Measurements from ENCODE around the gene MIGA1. TPM values are rescaled to one million over a fixed set of nuclear protein-coding genes. Genes with fewer than 3 reads are reported as not detected.
"Not testable (repeated sequence)": the region's sequence is repeated elsewhere in the genome, so short reads cannot be mapped to it uniquely, and the experiment has no call there.

MIGA1 gene
- total and polyA plus RNA-seq, 10 of the 15 experiments (the other 5 are each of a cell fraction or from before 2014, with no cell fraction given) = 1.3 to 7.2 (median 4.2) TPM

- ATAC-seq (no peak), DNase-seq (ENCODE audit: low read depth, low spot score) (no peak), FAIRE-seq (no peak)
- no peaks in the 10 kb centered on the region for H3K27me3 ChIP-seq (replicated peaks in 1 of 2; ENCODE audit: control insufficient read depth in 2 of 2, insufficient read depth in 2 of 2, low read length in 1 of 2)
- 98% methylated on average over 2 of the region's 2 CpGs for WGBS (ENCODE audit: insufficient coverage, insufficient replicate concordance, low lambda C conversion rate, missing lambda C conversion rate)
- no peak overlapping the region for H3K27ac ChIP-seq (ENCODE audit: control insufficient read depth, insufficient read depth)
- no TSS peak for BruUV-seq (replicated peaks)
- H3K36me3 ChIP-seq (ENCODE audit: control insufficient read depth in 2 of 2, insufficient read depth in 2 of 2, low read length in 1 of 2) = peaks cover 0 to 2% of the 10 kb centered on the region in 2 experiments; a peak in 3 of 4 replicates
- in situ Hi-C loops (cut with MboI) = no loop called here
- no peak overlapping the region for H3K4me2 ChIP-seq (ENCODE audit: control insufficient read depth, insufficient read depth)
- no peak overlapping the region for H3K9ac ChIP-seq (ENCODE audit: control insufficient read depth, insufficient read depth, low read length)
- intact Hi-C loops (cut with micrococcal nuclease; ENCODE audit: unreplicated experiment) = no loop called here
- no peak overlapping the region for H3K4me3 ChIP-seq
- SMC1A ChIA-PET (ENCODE audit: uncharacterized antibody, unreplicated experiment) = interaction anchor here (0.8 to 1.3 kb wide), 3 partner anchors 14 to 69 kb away, joined by 3 to 9 read pairs (median 3); no protein-coding TSS in a partner anchor
- H3K79me2 ChIP-seq (ENCODE audit: control insufficient read depth, insufficient read depth, low read length) = peaks cover 29% of the 10 kb centered on the region
- CTCF ChIA-PET = interaction anchor here (1.0 kb wide), 1 partner anchor 33 kb away, joined by 3 read pairs; no protein-coding TSS in a partner anchor
- TF ChIP-seq PML (IDR thresholded peaks at IDR 0.05; ENCODE audit: low read length) (no peak), MYB (IDR thresholded peaks at IDR 0.05; ENCODE audit: borderline replicate concordance, low read depth, low read length) (no peak), BRCA1 (IDR thresholded peaks at IDR 0.05; ENCODE audit: low read depth, low read length) (no peak)
- peaks cover 7% of the 10 kb centered on the region; the same call in 1 of the 2 replicates for H3K4me1 ChIP-seq (ENCODE audit: control insufficient read depth, insufficient read depth, low read length)
- H2AFZ ChIP-seq (ENCODE audit: control insufficient read depth, low read depth, low read length) = no peak overlapping the region
- RAD21 ChIA-PET (ENCODE audit: unreplicated experiment) = interaction anchor here (1.4 kb wide), 1 partner anchor 13 kb away, joined by 4 read pairs; no protein-coding TSS in a partner anchor
- no peaks in the 10 kb centered on the region for H4K20me1 ChIP-seq (ENCODE audit: control insufficient read depth, insufficient read depth)
- POLR2A ChIA-PET = no interaction called here
- H3K9me3 ChIP-seq (replicated peaks; ENCODE audit: control insufficient read depth, insufficient read depth, low read length) = peaks cover 3% of the 10 kb centered on the region; the same call in 2 of the 3 replicates
These were observed 3.7 kb downstream of the MIGA1 start for GRCh38 chr1:77783141-77783540.

- WGBS (ENCODE audit: insufficient coverage, insufficient replicate concordance, low lambda C conversion rate, missing lambda C conversion rate) = 100% methylated on average over 2 of the region's 2 CpGs
- POLR2A ChIA-PET; CTCF ChIA-PET; H3K4me3 ChIP-seq; H3K27me3 ChIP-seq (replicated peaks in 1 of 2; ENCODE audit: control insufficient read depth in 2 of 2, insufficient read depth in 2 of 2, low read length in 1 of 2); DNase-seq (ENCODE audit: low read depth, low spot score); H3K36me3 ChIP-seq (ENCODE audit: control insufficient read depth in 2 of 2, insufficient read depth in 2 of 2, low read length in 1 of 2); SMC1A ChIA-PET (ENCODE audit: uncharacterized antibody, unreplicated experiment); H3K4me2 ChIP-seq (ENCODE audit: control insufficient read depth, insufficient read depth); FAIRE-seq; H3K79me2 ChIP-seq (ENCODE audit: control insufficient read depth, insufficient read depth, low read length); BruUV-seq (replicated peaks); ATAC-seq; intact Hi-C loops (cut with micrococcal nuclease; ENCODE audit: unreplicated experiment); H4K20me1 ChIP-seq (ENCODE audit: control insufficient read depth, insufficient read depth); H3K4me1 ChIP-seq (ENCODE audit: control insufficient read depth, insufficient read depth, low read length); H2AFZ ChIP-seq (ENCODE audit: control insufficient read depth, low read depth, low read length); H3K9ac ChIP-seq (ENCODE audit: control insufficient read depth, insufficient read depth, low read length); H3K9me3 ChIP-seq (replicated peaks; ENCODE audit: control insufficient read depth, insufficient read depth, low read length); in situ Hi-C loops (cut with MboI); H3K27ac ChIP-seq (ENCODE audit: control insufficient read depth, insufficient read depth): not testable (repeated sequence)
- RAD21 ChIA-PET (ENCODE audit: unreplicated experiment) = interaction anchor here (0.6 kb wide), 1 partner anchor 34 kb away, joined by 3 read pairs; no protein-coding TSS in a partner anchor
These were observed 6.8 kb downstream of the MIGA1 start for GRCh38 chr1:77786093-77786741.

All from GM12878 (cell line).